ENCODE measurements around the gene ZNF407. TPM values are rescaled to one million over a fixed set of nuclear protein-coding genes. Genes with fewer than 3 reads are reported as not detected.

Gene ZNF407
- total RNA-seq, 1 experiment from 2014 or later, result 7.6 TPM

GRCh38 chr18:74784752-74785151 lies 187.1 kb downstream of the ZNF407 start:
- Histone ChIP-seq H3K9me2 (ENCODE audit: insufficient read depth) (no peaks in the 10 kb centered on the region), H3K9me3 (ENCODE audit: control insufficient read depth in 1 of 2, insufficient read depth in 1 of 2, low read depth in 1 of 2, low read length in 2 of 2) (no peaks in the 10 kb centered on the region), H3K9ac (ENCODE audit: low read length) (no peak overlapping the region), H3K27me3 (ENCODE audit: insufficient read depth, low read length) (no peaks in the 10 kb centered on the region), H2AFZ (ENCODE audit: low read depth, low read length, poor library complexity, severe bottlenecking) (no peak overlapping the region), H3K4me1 (ENCODE audit: control insufficient read depth in 1 of 2, insufficient read depth in 2 of 2, low read length in 2 of 2) (no peaks in the 10 kb centered on the region), H3K4me3 (replicated peaks in 1 of 2; ENCODE audit: low read depth in 1 of 2, low read length in 2 of 2) (no peak overlapping the region), H3K36me3 (ENCODE audit: control insufficient read depth in 1 of 2, insufficient read depth in 2 of 2, low read length in 2 of 2) (no peaks in the 10 kb centered on the region), H3K27ac (ENCODE audit: low read depth, low read length) (no peak overlapping the region), H3K4me2 (ENCODE audit: low read length) (no peak overlapping the region), H3K79me2 (ENCODE audit: insufficient read depth, low read length) (no peaks in the 10 kb centered on the region), H4K20me1 (ENCODE audit: insufficient read depth) (no peaks in the 10 kb centered on the region)
- ATAC-seq, result no peak
- BruUV-seq (replicated peaks), result no TSS peak
- no peak for DNase-seq (ENCODE audit: low read depth, low spot score)
- intact Hi-C loops (cut with micrococcal nuclease), result no loop called here
- ChIA-PET CTCF (interaction anchor here (1.2 kb wide), 1 partner anchor 34 kb away, joined by 3 read pairs; no protein-coding TSS in a partner anchor), RAD21 (ENCODE audit: low non-redundant PET in 1 of 2, low total read pairs in 2 of 2, uncharacterized antibody in 2 of 2, unreplicated experiment in 2 of 2) (no interaction called here), POLR2A (no interaction called here)
- TF ChIP-seq, protein P1, sequence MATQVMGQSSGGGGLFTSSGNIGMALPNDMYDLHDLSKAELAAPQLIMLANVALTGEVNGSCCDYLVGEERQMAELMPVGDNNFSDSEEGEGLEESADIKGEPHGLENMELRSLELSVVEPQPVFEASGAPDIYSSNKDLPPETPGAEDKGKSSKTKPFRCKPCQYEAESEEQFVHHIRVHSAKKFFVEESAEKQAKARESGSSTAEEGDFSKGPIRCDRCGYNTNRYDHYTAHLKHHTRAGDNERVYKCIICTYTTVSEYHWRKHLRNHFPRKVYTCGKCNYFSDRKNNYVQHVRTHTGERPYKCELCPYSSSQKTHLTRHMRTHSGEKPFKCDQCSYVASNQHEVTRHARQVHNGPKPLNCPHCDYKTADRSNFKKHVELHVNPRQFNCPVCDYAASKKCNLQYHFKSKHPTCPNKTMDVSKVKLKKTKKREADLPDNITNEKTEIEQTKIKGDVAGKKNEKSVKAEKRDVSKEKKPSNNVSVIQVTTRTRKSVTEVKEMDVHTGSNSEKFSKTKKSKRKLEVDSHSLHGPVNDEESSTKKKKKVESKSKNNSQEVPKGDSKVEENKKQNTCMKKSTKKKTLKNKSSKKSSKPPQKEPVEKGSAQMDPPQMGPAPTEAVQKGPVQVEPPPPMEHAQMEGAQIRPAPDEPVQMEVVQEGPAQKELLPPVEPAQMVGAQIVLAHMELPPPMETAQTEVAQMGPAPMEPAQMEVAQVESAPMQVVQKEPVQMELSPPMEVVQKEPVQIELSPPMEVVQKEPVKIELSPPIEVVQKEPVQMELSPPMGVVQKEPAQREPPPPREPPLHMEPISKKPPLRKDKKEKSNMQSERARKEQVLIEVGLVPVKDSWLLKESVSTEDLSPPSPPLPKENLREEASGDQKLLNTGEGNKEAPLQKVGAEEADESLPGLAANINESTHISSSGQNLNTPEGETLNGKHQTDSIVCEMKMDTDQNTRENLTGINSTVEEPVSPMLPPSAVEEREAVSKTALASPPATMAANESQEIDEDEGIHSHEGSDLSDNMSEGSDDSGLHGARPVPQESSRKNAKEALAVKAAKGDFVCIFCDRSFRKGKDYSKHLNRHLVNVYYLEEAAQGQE (IDR thresholded peaks at IDR 0.05; ENCODE audit: low read depth), result no peak
- TF ChIP-seq JUND (IDR thresholded peaks at IDR 0.05) (no peak), SRF (IDR thresholded peaks at IDR 0.05; ENCODE audit: low read depth) (no peak), ELF1 (IDR thresholded peaks at IDR 0.05; ENCODE audit: borderline replicate concordance, low read depth) (no peak), SP1 (IDR thresholded peaks at IDR 0.05; ENCODE audit: low read depth) (no peak), CTCF (IDR thresholded peaks at IDR 0.05 in 2 of 3, conservative IDR thresholded peaks at IDR 0.05 in 1 of 3; ENCODE audit: borderline replicate concordance in 1 of 3, insufficient read depth in 1 of 3, low read depth in 2 of 3, low read length in 2 of 3) (no peak), SIN3A (IDR thresholded peaks at IDR 0.05; ENCODE audit: low read depth) (no peak), RAD21 (IDR thresholded peaks at IDR 0.05; ENCODE audit: low read depth) (no peak), FOSL1 (IDR thresholded peaks at IDR 0.05; ENCODE audit: low read depth) (no peak), CBX3 (IDR thresholded peaks at IDR 0.05; ENCODE audit: low read depth) (no peak), CEBPB (IDR thresholded peaks at IDR 0.05; ENCODE audit: low read depth) (no peak)
